Smooth muscle cell (in vitro differentiated cells): ENCODE measurements around the gene MAEA. TPM values are rescaled to one million over a fixed set of nuclear protein-coding genes. Genes with fewer than 3 reads are reported as not detected.

ENCODE experiments used
- DNase-seq: peaks from one replicate; lab custom pipeline; 2025; ENCODE audit not compliant: unreplicated experiment; lab: John Stamatoyannopoulos, UW
- H2AFZ ChIP-seq: fragments of 200-600 bp; sonication (generic); 2 replicates; pipeline ENCODE4 v1.6.0; 2016; ENCODE audit warnings: antibody characterized with exemption, low read depth, mild to moderate bottlenecking
- H3F3A ChIP-seq: fragments of 200-600 bp; sonication (generic); 2 replicates; pipeline ENCODE4 v1.6.0; 2017; ENCODE audit warnings: antibody characterized with exemption, low read depth
- H3K27ac ChIP-seq: fragments of 200-600 bp; sonication (generic); 2 replicates; pipeline ENCODE4 v1.5.1; 2016; ENCODE audit warnings: low read depth, mild to moderate bottlenecking
- H3K27me3 ChIP-seq: fragments of 200-600 bp; sonication (generic); 2 replicates; pipeline ENCODE4 v1.6.1; 2016; ENCODE audit warnings: low read depth, mild to moderate bottlenecking
- H3K36me3 ChIP-seq: fragments of 200-600 bp; sonication (generic); 2 replicates; pipeline ENCODE4 v1.5.1; 2016; ENCODE audit warnings: low read depth
- H3K4me1 ChIP-seq: fragments of 200-600 bp; sonication (generic); 2 replicates; pipeline ENCODE4 v1.5.1; 2016; ENCODE audit warnings: low read depth
- H3K4me2 ChIP-seq: fragments of 200-600 bp; sonication (generic); 2 replicates; pipeline ENCODE4 v1.6.0; 2016; ENCODE audit warnings: mild to moderate bottlenecking
- H3K4me3 ChIP-seq: fragments of 200-600 bp; sonication (generic); 2 replicates; pipeline ENCODE4 v1.5.1; 2016; ENCODE audit warnings: mild to moderate bottlenecking
- H3K79me2 ChIP-seq: fragments of 200-600 bp; sonication (generic); 2 replicates; pipeline ENCODE4 v1.6.0; 2016; ENCODE audit warnings: low read depth, mild to moderate bottlenecking
- H3K9ac ChIP-seq: fragments of 200-600 bp; sonication (generic); 2 replicates; pipeline ENCODE4 v1.6.0; 2016; ENCODE audit warnings: low read depth
- H3K9me3 ChIP-seq: fragments of 200-600 bp; sonication (generic); replicated peaks from 2 replicates; pipeline ENCODE4 v1.5.1; 2016; ENCODE audit warnings: low read depth
- H4K20me1 ChIP-seq: fragments of 200-600 bp; sonication (generic); 2 replicates; pipeline ENCODE4 v1.6.0; 2016; ENCODE audit warnings: low read depth
- WGBS: methylation state at CpG from one replicate; pipeline ENCODE4 v1.1.7; 2016; ENCODE audit warnings: low lambda C conversion rate; 5-methylcytosine and 5-hydroxymethylcytosine counted together
- polyA plus RNA-seq: library from polyadenylated mRNA; unstranded; fragments of >200 nt; fragmentation: Nextera tagmentation; extraction: Ambion mirVana; gene quantifications from 2 replicates; pipeline ENCODE4 v1.2.1, GENCODE V29; 2016
- total RNA-seq: library from RNA; depleted of rRNA; stranded (reverse); fragments of >200 nt; gene quantifications from 2 replicates; pipeline ENCODE4 v1.2.3, GENCODE V29; 2014
- TF ChIP-seq, protein P1 (sequence below): fragments of 200-600 bp; sonication (generic); IDR thresholded peaks from 2 replicates; pipeline ENCODE4 v1.5.1; 2017; ENCODE audit warnings: borderline replicate concordance, mild to moderate bottlenecking, antibody characterized with exemption; ENCODE audit not compliant: insufficient read depth, poor library complexity, severe bottlenecking

Gene MAEA
- total and polyA plus RNA-seq, 2 experiments from 2014 or later, result 48.0 to 48.2 TPM

DNA sequence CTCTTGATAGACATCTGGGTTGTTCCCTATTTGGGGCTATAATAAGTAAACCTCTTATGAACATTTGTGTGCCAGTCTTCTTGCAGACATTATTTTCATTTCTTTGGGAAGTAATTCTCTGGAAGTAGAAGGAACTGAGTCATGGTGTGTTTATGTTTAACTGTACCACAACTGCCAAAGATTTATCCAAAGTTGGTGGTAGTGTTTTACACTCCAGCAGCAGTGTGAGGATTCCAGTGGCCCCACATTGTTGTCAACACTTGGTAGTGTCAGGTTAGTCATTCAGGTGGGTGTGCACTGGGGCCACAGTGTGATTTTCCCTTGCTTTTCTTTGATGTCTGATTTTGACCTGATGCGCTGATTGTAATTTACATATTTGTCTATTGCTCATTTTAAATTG lies 52.3 kb downstream of the MAEA start:
- no peaks in the 10 kb centered on the region for H3K27me3 ChIP-seq
- no peaks in the 10 kb centered on the region for H4K20me1 ChIP-seq
- WGBS, result 96% methylated on average over 1 of the region's 1 CpG
- TF ChIP-seq, protein P1, sequence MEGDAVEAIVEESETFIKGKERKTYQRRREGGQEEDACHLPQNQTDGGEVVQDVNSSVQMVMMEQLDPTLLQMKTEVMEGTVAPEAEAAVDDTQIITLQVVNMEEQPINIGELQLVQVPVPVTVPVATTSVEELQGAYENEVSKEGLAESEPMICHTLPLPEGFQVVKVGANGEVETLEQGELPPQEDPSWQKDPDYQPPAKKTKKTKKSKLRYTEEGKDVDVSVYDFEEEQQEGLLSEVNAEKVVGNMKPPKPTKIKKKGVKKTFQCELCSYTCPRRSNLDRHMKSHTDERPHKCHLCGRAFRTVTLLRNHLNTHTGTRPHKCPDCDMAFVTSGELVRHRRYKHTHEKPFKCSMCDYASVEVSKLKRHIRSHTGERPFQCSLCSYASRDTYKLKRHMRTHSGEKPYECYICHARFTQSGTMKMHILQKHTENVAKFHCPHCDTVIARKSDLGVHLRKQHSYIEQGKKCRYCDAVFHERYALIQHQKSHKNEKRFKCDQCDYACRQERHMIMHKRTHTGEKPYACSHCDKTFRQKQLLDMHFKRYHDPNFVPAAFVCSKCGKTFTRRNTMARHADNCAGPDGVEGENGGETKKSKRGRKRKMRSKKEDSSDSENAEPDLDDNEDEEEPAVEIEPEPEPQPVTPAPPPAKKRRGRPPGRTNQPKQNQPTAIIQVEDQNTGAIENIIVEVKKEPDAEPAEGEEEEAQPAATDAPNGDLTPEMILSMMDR, result no peak
- peaks cover 5% of the 10 kb centered on the region for H3K79me2 ChIP-seq
- peaks cover 12% of the 10 kb centered on the region for H3K36me3 ChIP-seq
- no peak overlapping the region for H3K4me2 ChIP-seq
- H3K4me1 ChIP-seq, result no peaks in the 10 kb centered on the region
- peaks cover 5% of the 10 kb centered on the region for H3F3A ChIP-seq
- H3K9ac ChIP-seq, result no peak overlapping the region
- no peak overlapping the region for H3K27ac ChIP-seq
- H3K9me3 ChIP-seq, result no peaks in the 10 kb centered on the region
- H2AFZ ChIP-seq, result no peak overlapping the region
- H3K4me3 ChIP-seq, result no peak overlapping the region
- no peak for DNase-seq

- H3K36me3 ChIP-seq, result peaks cover 5% of the 10 kb centered on the region
- peaks cover 5% of the 10 kb centered on the region for H3F3A ChIP-seq
- no peak overlapping the region for H3K4me3 ChIP-seq
- TF ChIP-seq, protein P1, result no peak
- peaks cover 21% of the 10 kb centered on the region for H3K79me2 ChIP-seq
- DNase-seq, result no peak
- peak overlapping the region; percentile 5 for H3K27ac ChIP-seq
- no peak overlapping the region for H3K4me2 ChIP-seq
- no peaks in the 10 kb centered on the region for H4K20me1 ChIP-seq
- H3K27me3 ChIP-seq, result no peaks in the 10 kb centered on the region
- H3K9ac ChIP-seq, result no peak overlapping the region
- peaks cover 8% of the 10 kb centered on the region for H3K4me1 ChIP-seq
- no peak overlapping the region for H2AFZ ChIP-seq
- no peaks in the 10 kb centered on the region for H3K9me3 ChIP-seq
- WGBS, result 71% methylated on average over 12 of the region's 12 CpGs
These were observed 55.0 kb downstream of the MAEA start for GRCh38 chr4:1344696-1345095.

DNA sequence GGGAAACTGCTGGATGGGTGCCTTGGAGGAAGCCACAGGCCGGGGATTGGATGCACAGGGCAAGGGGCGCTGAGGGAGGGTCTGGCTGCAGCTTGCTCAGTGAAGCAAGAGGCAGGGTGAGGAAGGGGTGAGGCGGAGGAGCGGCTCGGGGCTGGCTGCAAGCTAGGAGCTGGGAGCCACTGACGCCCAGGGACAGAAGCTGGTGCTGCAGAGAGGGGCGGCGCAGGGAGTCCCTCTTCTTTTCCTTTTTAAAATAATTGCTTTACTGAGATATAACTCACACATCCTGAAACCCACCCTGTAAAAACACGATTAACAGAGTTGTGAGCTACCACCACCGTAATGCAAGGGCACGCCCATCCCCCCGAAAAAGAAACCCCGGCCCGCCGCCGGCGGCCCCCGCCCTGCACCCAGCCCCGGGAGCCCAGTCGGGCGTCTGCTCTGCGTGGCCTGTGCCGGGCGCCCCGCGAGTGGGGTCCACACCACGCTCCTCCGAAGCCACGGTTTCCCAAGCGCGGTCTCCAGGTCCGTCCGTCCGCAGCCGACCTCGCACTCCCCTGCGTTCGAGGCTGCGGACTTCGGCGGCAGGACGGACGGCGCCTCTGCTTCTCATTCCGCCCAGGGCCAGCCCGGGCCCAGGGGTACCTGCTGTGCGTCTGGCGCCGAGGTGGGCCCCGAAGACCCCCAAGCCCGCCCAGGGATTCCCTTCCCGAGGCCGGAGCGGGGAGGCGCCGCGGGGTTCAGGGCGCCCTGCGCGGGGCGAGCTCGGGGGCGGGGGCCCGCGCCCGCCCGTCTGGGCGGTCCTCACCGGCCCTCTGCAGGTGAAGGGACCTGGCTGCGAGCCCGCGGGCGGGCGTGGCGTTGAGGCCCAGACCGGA lies 56.5 kb downstream of the MAEA start:
- peak overlapping the region; percentile 78 for H3K9ac ChIP-seq
- peak; percentile 41 for DNase-seq
- WGBS, result 2% methylated on average over 39 of the region's 76 CpGs
- H3K4me2 ChIP-seq, result peak overlapping the region; percentile 93
- peak overlapping the region; percentile 64 for H3K27ac ChIP-seq
- TF ChIP-seq, protein P1, result no peak
- H4K20me1 ChIP-seq, result no peaks in the 10 kb centered on the region
- H3K79me2 ChIP-seq, result peaks cover 23% of the 10 kb centered on the region
- peak overlapping the region; percentile 57 for H2AFZ ChIP-seq
- peaks cover 5% of the 10 kb centered on the region for H3F3A ChIP-seq
- no peaks in the 10 kb centered on the region for H3K36me3 ChIP-seq
- H3K9me3 ChIP-seq, result no peaks in the 10 kb centered on the region
- no peaks in the 10 kb centered on the region for H3K27me3 ChIP-seq
- peaks cover 8% of the 10 kb centered on the region for H3K4me1 ChIP-seq
- peak overlapping the region; percentile 89 for H3K4me3 ChIP-seq
